IPS-18c (cell line): ENCODE data around the gene D2HGDH.
"Not testable (repeated sequence)": the region's sequence is repeated elsewhere in the genome, so short reads cannot be mapped to it uniquely, and the experiment has no call there.

Experiments used
- H3K4me3 ChIP-seq: 2 replicates; pipeline ENCODE4 v1.7.0; 2013; ENCODE audit warnings: low read depth, mild to moderate bottlenecking, low read length, moderate library complexity; ENCODE audit not compliant: insufficient read depth
- H3K9me3 ChIP-seq: one replicate; pipeline ENCODE4 v1.6.1; 2013; ENCODE audit warnings: mild to moderate bottlenecking, low read length, moderate library complexity; ENCODE audit not compliant: control insufficient read depth, insufficient read depth

Gene D2HGDH

DNA sequence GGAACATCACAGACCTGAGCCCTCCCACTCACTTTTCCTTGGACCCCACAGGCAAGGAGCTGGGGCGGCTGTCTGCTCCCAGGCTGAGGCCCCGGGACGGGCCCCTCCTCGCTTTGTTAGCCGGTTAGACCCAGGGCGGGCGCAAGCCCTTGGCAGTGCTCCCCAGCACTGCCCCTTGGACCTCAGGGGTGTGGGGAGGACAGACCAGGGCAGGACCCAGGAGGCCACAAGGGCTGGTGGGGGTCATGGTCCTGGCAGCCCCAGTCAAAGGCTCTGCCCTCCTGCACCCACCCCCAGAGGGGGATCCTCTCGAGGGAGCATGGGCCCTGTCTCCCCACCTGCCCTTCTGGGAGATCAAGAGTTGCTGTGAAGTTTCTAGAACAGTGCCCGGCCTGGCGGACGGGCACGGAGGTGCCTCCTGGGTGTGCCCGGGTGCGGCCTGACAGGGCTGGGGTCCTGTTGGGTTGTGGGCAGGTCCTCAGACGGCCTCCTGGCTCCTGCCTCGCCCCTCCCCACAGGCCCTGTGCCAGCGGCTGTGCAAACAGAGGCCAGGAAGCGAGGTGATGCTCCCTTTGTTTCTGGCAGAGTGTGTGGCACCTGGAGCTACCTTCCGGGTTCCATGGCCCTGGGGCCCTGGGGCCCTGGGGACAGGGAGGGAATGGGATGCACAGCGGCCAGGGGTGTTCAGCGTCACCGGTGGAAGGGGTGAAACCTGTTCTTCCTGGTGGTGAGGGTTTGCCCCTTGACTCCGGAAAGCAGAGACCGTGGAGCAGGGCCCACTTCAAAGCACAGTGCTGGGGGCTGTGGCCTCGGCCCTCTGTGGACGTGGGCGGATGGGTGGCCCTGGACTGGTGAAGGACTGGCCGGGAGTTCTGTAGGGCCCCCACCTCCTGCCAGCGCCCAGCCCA is 39.3 kb downstream of the D2HGDH start:
- no peak overlapping the region for H3K4me3 ChIP-seq

DNA sequence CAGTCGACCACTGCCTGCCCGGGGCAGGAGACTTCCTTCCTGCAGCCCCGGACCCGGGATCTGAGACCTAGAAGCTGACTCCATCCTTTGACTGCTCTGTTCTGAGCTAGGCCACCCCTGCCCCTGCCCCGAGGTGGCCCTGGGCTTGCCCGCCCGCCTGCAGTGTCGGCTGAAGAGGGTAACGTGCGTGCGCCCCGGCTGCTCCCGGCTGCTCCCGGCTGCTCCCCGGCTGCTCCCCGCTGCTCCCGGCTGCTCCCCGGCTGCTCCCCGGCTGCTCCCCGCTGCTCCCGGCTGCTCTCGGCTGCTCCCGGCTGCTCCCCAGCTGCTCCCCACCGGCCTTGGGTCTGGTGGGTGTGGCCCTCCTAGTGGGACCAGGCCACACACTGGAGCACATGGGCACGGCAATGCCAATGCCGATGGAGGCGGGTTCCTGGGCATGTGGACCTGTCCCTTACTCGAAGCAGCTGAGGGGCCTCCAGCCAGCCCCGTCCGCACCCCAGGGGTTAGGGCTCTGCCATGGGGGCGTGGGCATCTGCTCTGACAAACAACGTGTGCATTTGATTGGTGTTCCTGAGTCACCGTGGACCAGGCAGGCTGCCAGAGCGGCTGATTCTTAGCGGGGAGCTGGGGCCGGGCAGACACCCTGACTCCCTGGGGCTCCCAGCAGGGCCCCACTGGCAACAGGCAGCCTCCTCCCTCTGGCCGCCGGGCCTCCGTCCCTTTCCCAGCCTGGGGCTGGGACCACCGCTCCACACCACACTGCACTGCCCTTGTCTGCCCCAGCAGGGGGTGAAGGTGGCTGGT is 40.2 kb downstream of the D2HGDH start:
- Histone ChIP-seq H3K9me3 (no peaks in the 10 kb centered on the region), H3K4me3 (no peak overlapping the region)

More for the DNA sequence above, 39.3 kb downstream of the D2HGDH start:
- no peaks in the 10 kb centered on the region for H3K9me3 ChIP-seq

- Histone ChIP-seq H3K4me3 (no peak overlapping the region), H3K9me3 (peaks cover 2% of the 10 kb centered on the region)
These were observed 41.1 kb downstream of the D2HGDH start for GRCh38 chr2:241775223-241776177.

DNA sequence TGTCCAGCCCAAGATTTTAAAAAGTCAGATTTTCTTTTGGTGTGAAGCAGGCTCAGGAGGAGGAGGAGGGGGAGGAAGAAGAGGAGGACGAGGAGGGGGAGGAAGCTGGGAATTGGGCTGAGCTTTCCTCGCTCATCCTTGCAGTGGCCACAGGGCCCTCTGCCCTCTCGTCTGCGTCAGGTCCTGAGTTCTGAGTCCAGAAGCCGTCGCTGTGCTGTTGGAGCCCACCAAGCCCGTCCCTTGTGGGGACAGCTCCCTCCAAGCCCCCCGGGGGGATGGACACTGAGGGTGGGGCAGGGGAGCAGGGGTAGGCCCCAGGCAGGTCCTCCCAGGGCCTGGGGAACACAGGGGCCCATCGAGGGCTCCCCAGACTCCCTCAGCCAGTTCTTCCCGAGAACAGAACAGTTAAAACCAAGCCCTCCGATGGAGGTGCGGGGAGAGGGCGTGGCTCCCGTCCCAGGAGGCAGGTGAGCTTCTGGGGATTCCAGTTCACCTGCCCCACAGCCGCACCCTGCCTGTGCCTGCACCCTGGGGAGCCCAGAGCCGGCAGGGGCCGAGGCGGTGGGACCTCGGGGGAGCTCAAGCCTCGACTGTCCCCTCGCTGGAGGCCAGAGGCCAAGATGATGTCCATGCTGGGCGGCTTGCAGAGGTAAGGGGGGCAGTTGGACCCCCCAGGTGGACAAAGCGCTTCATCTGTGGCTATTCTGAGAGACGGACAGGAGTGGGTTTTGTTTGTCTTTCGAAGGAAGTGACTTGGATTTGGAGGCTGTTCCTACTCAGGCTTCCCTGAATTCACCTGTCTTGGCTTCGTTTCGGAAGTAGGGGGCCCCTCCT is 42.1 kb downstream of the D2HGDH start, which contains the start of gene GAL3ST2:
Gene GAL3ST2 (plus strand): TSS at position 487 of the 834 bp plus-strand sequence. CDS start 134 bp downstream, at position 621.
- Histone ChIP-seq H3K4me3 (no peak within 1 kb of the TSS), H3K9me3 (peaks cover 2% of the 10 kb centered on the region)

DNA sequence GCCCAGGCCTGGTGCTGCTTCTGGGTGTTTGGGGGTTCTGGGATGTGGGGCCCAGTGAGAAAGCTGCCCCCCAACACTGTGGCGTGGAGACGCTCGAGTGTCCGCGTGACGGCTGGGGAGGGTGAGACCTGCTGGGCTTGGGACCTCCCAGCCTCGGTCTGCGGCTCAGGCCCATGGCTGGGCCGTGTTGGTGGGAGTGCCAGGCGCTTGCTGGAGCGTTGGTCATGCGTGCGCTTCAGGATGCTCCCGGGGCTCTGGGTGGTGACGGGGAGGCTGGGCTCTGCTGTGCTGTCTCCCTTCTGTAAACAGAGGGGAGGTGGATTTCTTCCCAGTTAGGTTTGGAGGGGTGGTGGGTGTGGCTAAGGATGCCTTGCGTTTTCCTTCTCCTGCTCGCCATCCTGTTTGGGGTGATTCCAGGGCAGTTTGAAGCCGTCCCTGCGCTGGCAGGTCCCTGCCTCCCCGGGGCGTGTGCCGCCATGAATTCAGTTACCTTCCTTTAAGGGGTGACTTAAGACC is 42.8 kb downstream of the D2HGDH start:
- Histone ChIP-seq H3K9me3 (peaks cover 2% of the 10 kb centered on the region), H3K4me3 (no peak overlapping the region)

- H3K4me3 ChIP-seq = no peak overlapping the region; the same call in 1 of the 2 replicates
These were observed 43.5 kb downstream of the D2HGDH start for GRCh38 chr2:241777686-241778627.

DNA sequence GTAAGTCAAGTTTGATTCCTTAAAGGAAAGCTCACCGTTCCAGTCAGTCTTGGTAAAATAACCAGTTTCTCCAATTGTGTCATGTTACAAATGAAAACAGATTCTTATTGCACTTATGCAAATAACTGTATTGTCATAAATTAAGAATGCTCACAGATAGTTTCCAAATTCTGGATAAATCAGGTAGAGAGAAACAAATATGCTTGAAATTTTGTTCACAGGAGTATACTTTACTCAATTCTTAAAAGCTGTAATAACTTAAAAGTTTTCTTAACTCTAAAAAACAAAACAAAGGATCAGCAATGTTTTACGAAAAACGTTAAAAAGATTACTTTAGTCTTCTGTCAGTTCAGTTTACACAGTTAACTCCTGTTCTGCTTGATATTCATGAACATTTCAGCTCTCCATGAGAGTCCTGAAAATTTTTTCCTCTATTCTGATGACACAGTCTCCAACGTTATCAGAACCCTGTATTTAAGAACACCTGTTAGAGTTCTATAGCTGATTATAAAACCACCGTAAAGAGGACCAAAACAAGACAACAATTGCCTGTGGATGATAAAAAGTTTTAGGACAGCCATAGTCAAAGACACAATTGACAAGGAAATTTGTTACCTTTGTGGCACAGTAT is 46.6 kb downstream of the D2HGDH start:
- Histone ChIP-seq H3K4me3 (no peak overlapping the region), H3K9me3 (peaks cover 4% of the 10 kb centered on the region)

More at GRCh38 chr2:241777686-241778627, 43.5 kb downstream of the D2HGDH start:
- H3K9me3 ChIP-seq = peaks cover 2% of the 10 kb centered on the region

DNA sequence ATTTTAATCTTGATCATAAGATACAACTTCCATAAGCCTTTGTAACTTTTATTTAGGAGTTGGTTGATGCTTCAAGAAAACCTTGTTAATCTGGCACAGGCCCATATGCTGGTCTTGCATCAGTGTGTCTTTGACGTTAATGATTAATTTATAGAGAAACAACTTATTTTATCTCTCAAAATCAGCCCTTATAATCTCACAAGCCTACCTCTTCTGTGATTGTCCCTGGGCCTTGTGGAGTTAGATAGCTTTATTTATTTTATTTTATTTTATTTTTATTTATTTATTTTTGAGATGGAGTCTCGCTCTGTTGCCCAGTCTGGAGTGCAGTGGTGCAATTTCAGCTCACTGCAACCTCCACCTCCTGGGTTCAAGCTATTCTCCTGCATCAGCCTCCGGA is 47.6 kb downstream of the D2HGDH start:
- H3K4me3 ChIP-seq, H3K9me3 ChIP-seq: not testable (repeated sequence)

GRCh38 chr2:241788135-241788534 is 53.7 kb downstream of the D2HGDH start:
- peaks cover 2% of the 10 kb centered on the region for H3K9me3 ChIP-seq
- no peak overlapping the region for H3K4me3 ChIP-seq

GRCh38 chr2:241788572-241788971 is 54.1 kb downstream of the D2HGDH start:
- H3K4me3 ChIP-seq = no peak overlapping the region
- peaks cover 2% of the 10 kb centered on the region for H3K9me3 ChIP-seq

GRCh38 chr2:241791385-241791784 is 57.0 kb downstream of the D2HGDH start:
- not testable (repeated sequence) for H3K9me3 ChIP-seq, H3K4me3 ChIP-seq

DNA sequence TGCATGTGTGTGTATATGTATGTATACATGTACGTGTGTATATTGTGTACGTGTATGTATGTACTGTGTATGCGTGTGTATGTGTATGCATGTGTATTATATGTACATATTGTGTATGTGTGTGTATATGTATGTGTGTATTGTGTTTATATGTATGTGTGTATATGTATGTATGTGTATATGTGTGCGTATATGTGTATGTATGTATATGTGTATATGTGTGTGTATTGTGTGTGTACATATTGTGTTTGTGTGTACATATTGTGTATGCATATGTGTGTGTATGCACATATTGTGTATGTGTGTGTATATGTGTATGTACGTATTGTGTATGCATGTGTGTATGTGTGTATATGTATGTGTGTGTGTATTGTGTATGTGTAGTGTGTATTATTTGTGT is 59.0 kb downstream of the D2HGDH start:
- Histone ChIP-seq H3K4me3 (no peak overlapping the region), H3K9me3 (no peaks in the 10 kb centered on the region)

DNA sequence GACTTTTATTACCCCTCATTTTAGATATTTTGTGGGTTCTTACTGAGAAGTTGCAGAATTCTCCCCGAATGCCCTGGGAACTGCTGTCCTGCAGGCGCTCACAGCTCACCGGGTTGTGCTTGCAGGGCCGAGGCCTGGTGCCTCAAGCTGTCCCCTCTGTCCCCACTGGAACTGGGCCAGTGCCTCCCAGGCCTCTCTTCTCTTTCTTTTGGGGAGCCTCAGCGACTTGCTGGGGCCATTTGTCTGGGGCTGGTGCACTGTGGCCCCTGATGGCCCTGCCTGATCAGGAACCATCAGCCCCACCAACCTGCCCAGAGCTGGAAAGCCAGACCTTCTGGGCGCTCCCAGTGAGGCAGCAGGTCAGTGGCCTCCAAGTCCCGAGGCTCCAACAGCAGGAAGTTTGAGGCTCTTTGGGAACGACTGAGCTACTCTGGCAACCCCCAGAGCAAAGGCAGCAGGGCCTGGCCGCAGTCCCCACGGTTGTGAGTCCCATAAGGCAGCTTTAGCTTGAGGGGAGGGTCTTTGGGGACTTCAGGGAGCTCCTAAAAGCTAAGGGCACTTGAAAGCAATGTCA is 59.9 kb downstream of the D2HGDH start:
- Histone ChIP-seq H3K4me3 (no peak overlapping the region), H3K9me3 (no peaks in the 10 kb centered on the region)
